ENCODE measurements around the gene COL17A1. TPM values are rescaled to one million over a fixed set of nuclear protein-coding genes. Genes with fewer than 3 reads are reported as not detected.

Gene COL17A1
- total RNA-seq, 2 experiments from 2014 or later = not detected

- ATAC-seq (no peak), DNase-seq (no peak)
- TF ChIP-seq CTCF (IDR thresholded peaks at IDR 0.05) = no peak
- no peak overlapping the region for H3K27ac Mint-ChIP-seq
- ChIA-PET POLR2A (interaction anchor here (0.7 kb wide), 1 partner anchor 23 kb away, joined by 4 read pairs; no protein-coding TSS in a partner anchor), CTCF (interaction anchor here (0.8 kb wide), 1 partner anchor 8 kb away, joined by 3 read pairs; no protein-coding TSS in a partner anchor)
- H3K4me1 Mint-ChIP-seq (ENCODE audit: low read depth) = no peaks in the 10 kb centered on the region
- H3K27me3 Mint-ChIP-seq = no peaks in the 10 kb centered on the region
- intact Hi-C loops (cut with micrococcal nuclease) = no loop called here
- peaks cover 1% of the 10 kb centered on the region for H3K36me3 Mint-ChIP-seq (ENCODE audit: low read depth)
- no peak overlapping the region for H3K4me3 Mint-ChIP-seq
- H3K9me3 Mint-ChIP-seq = no peaks in the 10 kb centered on the region
These were observed 51.1 kb downstream of the COL17A1 start for GRCh38 chr10:104034401-104035193.

DNA sequence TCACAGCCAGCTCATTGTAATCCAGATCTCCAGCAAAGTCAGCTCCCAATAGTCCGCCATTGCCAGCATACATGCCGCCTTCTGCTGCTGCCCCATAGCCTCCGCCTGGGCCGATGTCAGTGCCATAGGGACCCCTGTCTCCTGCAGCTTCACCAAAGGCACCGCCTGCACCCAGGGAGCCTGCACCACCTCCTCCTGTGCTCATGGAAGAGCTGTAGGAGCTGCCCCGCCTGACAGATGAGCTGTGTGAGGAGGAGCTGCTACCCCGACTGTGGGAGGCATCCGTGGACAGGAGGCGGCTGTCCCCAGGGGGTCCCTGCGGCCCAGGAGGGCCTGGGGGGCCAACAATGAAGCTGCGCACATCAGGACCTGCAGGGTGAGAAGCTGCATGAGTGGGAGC is 51.7 kb downstream of the COL17A1 start:
- Mint-ChIP-seq H3K9me3 (no peaks in the 10 kb centered on the region), H3K4me1 (ENCODE audit: low read depth) (no peaks in the 10 kb centered on the region), H3K27me3 (no peaks in the 10 kb centered on the region), H3K36me3 (ENCODE audit: low read depth) (peaks cover 4% of the 10 kb centered on the region), H3K4me3 (no peak overlapping the region), H3K27ac (no peak overlapping the region)
- DNase-seq (no peak), ATAC-seq (no peak)
- intact Hi-C loops (cut with micrococcal nuclease) = no loop called here
- ChIA-PET POLR2A (no interaction called here), CTCF (interaction anchor here (0.8 to 1.0 kb wide), 3 partner anchors 8 to 148 kb away, joined by 3 read pairs; no protein-coding TSS in a partner anchor)
- no peak for TF ChIP-seq CTCF (IDR thresholded peaks at IDR 0.05)

- Mint-ChIP-seq H3K4me1 (ENCODE audit: low read depth) (no peaks in the 10 kb centered on the region), H3K27me3 (no peaks in the 10 kb centered on the region), H3K4me3 (no peak overlapping the region), H3K27ac (no peak overlapping the region), H3K36me3 (ENCODE audit: low read depth) (peaks cover 4% of the 10 kb centered on the region), H3K9me3 (no peaks in the 10 kb centered on the region)
- intact Hi-C loops (cut with micrococcal nuclease) = no loop called here
- no peak for DNase-seq
- ChIA-PET POLR2A (no interaction called here), CTCF (interaction anchor here (0.8 to 1.0 kb wide), 2 partner anchors 145 to 148 kb away, joined by 3 read pairs; no protein-coding TSS in a partner anchor)
- no peak for TF ChIP-seq CTCF (IDR thresholded peaks at IDR 0.05)
- no peak for ATAC-seq
These were observed 52.2 kb downstream of the COL17A1 start for GRCh38 chr10:104033401-104033930.

GRCh38 chr10:104032144-104032775 is 53.4 kb downstream of the COL17A1 start:
- DNase-seq = no peak
- ATAC-seq = no peak
- H3K4me1 Mint-ChIP-seq (ENCODE audit: low read depth) = peaks cover 6% of the 10 kb centered on the region
- TF ChIP-seq CTCF (IDR thresholded peaks at IDR 0.05) = no peak
- no peak overlapping the region for H3K4me3 Mint-ChIP-seq
- peaks cover 4% of the 10 kb centered on the region for H3K36me3 Mint-ChIP-seq (ENCODE audit: low read depth)
- CTCF ChIA-PET = interaction anchor here (1.1 to 1.4 kb wide), 2 partner anchors 11 to 146 kb away, joined by 4 to 9 read pairs; no protein-coding TSS in a partner anchor
- H3K27me3 Mint-ChIP-seq = no peaks in the 10 kb centered on the region
- no peaks in the 10 kb centered on the region for H3K9me3 Mint-ChIP-seq
- POLR2A ChIA-PET = interaction anchor here (1.2 kb wide), 1 partner anchor 90 kb away, joined by 3 read pairs; the partner anchor contains the start of gene SFR1
- no peak overlapping the region for H3K27ac Mint-ChIP-seq
- intact Hi-C loops (cut with micrococcal nuclease) = no loop called here
